Gastrocnemius medialis (tissue), 4 donors: ENCODE data around the gene METTL15. TPM values are rescaled to one million over a fixed set of nuclear protein-coding genes. Genes with fewer than 3 reads are reported as not detected.

Experiments used
- ATAC-seq, 2 donors: fragments of 150-250 bp; one replicate each; pipeline ENCODE4 v1.9.1; 2016
- DNase-seq, 2 donors: peaks; one replicate each; pipeline ENCODE4 v3.0.0-alpha.2; 2019
- H3K27ac ChIP-seq, 4 donors: fragments of 200-600 bp; sonication (generic); 1 replicate in 1 of 4; 2 replicates in 3 of 4; pipeline ENCODE4 v1.5.1; 2016 to 2018; ENCODE audit warnings: mild to moderate bottlenecking in 2 of 4, moderate library complexity in 1 of 4
- H3K27me3 ChIP-seq, 3 donors: fragments of 200-600 bp; sonication (generic) in 2 of 3; 1 replicate in 1 of 3; 2 replicates in 2 of 3; pipeline versions ENCODE4 v1.5.1 to v1.6.0; 2016 to 2019; ENCODE audit warnings: mild to moderate bottlenecking in 1 of 3, moderate library complexity in 1 of 3
- H3K36me3 ChIP-seq, 2 donors: fragments of 200-600 bp; sonication (generic) in 1 of 2; one replicate each; pipeline ENCODE4 v1.5.1; 2017 to 2018
- H3K4me1 ChIP-seq, 2 donors: fragments of 200-600 bp; sonication (generic) in 1 of 2; one replicate each; pipeline ENCODE4 v1.5.1; 2016 to 2017; ENCODE audit warnings: mild to moderate bottlenecking in 2 of 2
- H3K4me3 ChIP-seq, 4 donors: fragments of 200-600 bp; sonication (generic) in 3 of 4; 1 replicate in 1 of 4; 2 replicates in 3 of 4; pipeline ENCODE4 v1.5.1; 2016 to 2019; ENCODE audit warnings: mild to moderate bottlenecking in 2 of 4
- H3K9me3 ChIP-seq, 3 donors: fragments of 200-600 bp; sonication (generic) in 2 of 3; 1 replicate in 1 of 3; 2 replicates in 2 of 3; pipeline ENCODE4 v1.5.1; 2016 to 2019
- POLR2A ChIP-seq, 2 donors: fragments of 450-650 bp; IDR thresholded peaks; one replicate each; pipeline ENCODE4 v1.6.1; 2017; ENCODE audit warnings: antibody characterized with exemption in 2 of 2, mild to moderate bottlenecking in 2 of 2, moderate library complexity in 2 of 2
- in situ Hi-C, 4 donors: fragments of 200-750 bp; cut with MboI; loops; one replicate each; pipeline versions ENCODE4 v1.15.0 to v1.8.0; 2017; ENCODE audit warnings: low sequenced_read_pairs in 4 of 4
- intact Hi-C: fragments of 100-400 bp; cut with DNase I; formaldehyde crosslinking; loops from one replicate; pipeline ENCODE4 v1.15.1; 2023; ENCODE audit warnings: low total_unique reads
- total RNA-seq, 4 donors: library from RNA; depleted of rRNA; stranded (reverse); fragments of >200 nt; gene quantifications; one replicate each; pipeline versions ENCODE4 v1.1.0 to v1.2.3, GENCODE V29; 2016
- TF ChIP-seq, protein P1 (sequence below), 5 experiments: fragments of 450-650 bp in 3 of 5; fragments of 200-600 bp in 2 of 5; sonication (generic) in 2 of 5; IDR thresholded peaks in 4 of 5; conservative IDR thresholded peaks in 1 of 5; 1 replicate in 4 of 5; 2 replicates in 1 of 5; pipeline ENCODE4 v1.5.1; 2016 to 2019; ENCODE audit warnings: antibody characterized with exemption in 5 of 5, mild to moderate bottlenecking in 3 of 5, moderate library complexity in 3 of 5

The METTL15 gene
- total RNA-seq, 4 donors from 2014 or later: 4.5 to 15.5 (median 6.7) TPM

DNA sequence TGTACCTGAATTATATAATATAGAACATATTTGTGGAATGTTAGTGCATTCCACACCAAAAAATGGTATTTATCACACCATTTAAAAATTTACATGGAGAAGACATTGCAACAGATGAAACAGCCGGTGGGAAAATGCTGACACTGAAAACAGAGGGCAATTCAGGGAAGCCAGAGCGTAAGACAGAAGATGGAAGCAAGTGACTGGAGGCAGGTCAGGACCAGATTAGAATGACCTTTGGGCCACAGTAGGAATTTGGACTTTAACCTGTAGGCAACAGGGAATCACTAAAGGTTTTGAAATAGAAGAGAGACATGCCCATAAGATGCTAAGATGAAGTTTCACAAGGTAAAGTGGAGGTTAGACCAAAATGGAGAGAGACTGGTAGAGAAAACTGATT lies 60.5 kb downstream of the METTL15 start:
- Histone ChIP-seq H3K4me3 (no peak overlapping the region), H3K27me3 (no peaks in the 10 kb centered on the region), H3K4me1 (no peaks in the 10 kb centered on the region), H3K9me3 (no peaks in the 10 kb centered on the region), H3K36me3 (peaks cover 0 to 2% of the 10 kb centered on the region in 2 donors), H3K27ac (no peak overlapping the region)
- in situ Hi-C loops (no loop called here), intact Hi-C loops (no loop called here)
- ATAC-seq (no peak), DNase-seq (no peak)
- TF ChIP-seq, protein P1, sequence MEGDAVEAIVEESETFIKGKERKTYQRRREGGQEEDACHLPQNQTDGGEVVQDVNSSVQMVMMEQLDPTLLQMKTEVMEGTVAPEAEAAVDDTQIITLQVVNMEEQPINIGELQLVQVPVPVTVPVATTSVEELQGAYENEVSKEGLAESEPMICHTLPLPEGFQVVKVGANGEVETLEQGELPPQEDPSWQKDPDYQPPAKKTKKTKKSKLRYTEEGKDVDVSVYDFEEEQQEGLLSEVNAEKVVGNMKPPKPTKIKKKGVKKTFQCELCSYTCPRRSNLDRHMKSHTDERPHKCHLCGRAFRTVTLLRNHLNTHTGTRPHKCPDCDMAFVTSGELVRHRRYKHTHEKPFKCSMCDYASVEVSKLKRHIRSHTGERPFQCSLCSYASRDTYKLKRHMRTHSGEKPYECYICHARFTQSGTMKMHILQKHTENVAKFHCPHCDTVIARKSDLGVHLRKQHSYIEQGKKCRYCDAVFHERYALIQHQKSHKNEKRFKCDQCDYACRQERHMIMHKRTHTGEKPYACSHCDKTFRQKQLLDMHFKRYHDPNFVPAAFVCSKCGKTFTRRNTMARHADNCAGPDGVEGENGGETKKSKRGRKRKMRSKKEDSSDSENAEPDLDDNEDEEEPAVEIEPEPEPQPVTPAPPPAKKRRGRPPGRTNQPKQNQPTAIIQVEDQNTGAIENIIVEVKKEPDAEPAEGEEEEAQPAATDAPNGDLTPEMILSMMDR (IDR thresholded peaks at IDR 0.05 in 4 of 5, conservative IDR thresholded peaks at IDR 0.05 in 1 of 5): no peak
- no peak for TF ChIP-seq POLR2A (IDR thresholded peaks at IDR 0.05)

DNA sequence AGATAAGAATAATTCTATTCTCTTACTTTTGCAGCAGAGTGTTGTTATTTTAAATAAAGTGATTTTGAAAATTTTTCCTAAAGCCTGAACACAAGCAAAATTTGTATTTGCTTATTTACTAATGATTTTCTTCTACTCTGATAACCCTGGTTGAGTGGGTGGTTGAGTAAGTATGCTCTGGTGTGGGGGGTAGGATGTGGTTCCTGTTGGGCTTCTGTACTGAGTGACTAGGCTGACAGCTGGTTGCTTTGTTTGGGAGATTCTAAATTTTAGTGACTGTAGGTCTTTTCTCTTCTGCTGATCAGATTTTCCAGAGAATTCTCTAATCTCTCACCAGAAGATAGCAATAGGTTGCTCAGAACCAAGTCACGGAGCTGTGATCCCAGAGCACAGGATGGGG lies 61.6 kb downstream of the METTL15 start:
- TF ChIP-seq, protein P1 (IDR thresholded peaks at IDR 0.05 in 4 of 5, conservative IDR thresholded peaks at IDR 0.05 in 1 of 5): no peak
- TF ChIP-seq POLR2A (IDR thresholded peaks at IDR 0.05): no peak
- Histone ChIP-seq H3K4me1 (no peaks in the 10 kb centered on the region), H3K9me3 (no peaks in the 10 kb centered on the region), H3K4me3 (no peak overlapping the region), H3K36me3 (peaks cover 0 to 5% of the 10 kb centered on the region in 2 donors), H3K27me3 (no peaks in the 10 kb centered on the region), H3K27ac (no peak overlapping the region)
- ATAC-seq: no peak
- intact Hi-C loops (no loop called here), in situ Hi-C loops (no loop called here)
- DNase-seq: no peak

DNA sequence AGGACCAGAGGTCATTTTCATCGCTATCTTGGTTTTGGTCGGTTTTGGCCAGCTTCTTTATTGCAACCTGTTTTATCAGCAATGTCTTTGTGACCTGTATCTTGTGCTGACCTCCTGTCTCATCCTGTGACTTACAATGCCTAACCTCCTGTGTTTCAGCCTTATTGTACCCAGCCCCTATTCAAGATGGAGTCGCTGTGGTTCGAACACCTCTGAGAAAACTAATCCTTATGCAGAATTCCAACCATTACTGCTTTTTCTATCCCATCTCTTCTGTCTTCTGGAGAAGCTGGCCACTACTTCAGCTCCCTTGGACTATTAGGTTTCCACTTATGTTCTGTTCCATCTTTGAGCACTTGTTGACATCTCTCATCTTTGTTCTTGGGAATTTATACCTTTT lies 62.6 kb downstream of the METTL15 start:
- Histone ChIP-seq H3K27me3 (no peaks in the 10 kb centered on the region), H3K9me3 (no peaks in the 10 kb centered on the region), H3K36me3 (peaks cover 0 to 5% of the 10 kb centered on the region in 2 donors), H3K4me3 (no peak overlapping the region), H3K27ac (no peak overlapping the region), H3K4me1 (no peaks in the 10 kb centered on the region)
- DNase-seq: no peak
- in situ Hi-C loops (no loop called here), intact Hi-C loops (no loop called here)
- ATAC-seq: no peak
- TF ChIP-seq, protein P1 (IDR thresholded peaks at IDR 0.05 in 4 of 5, conservative IDR thresholded peaks at IDR 0.05 in 1 of 5): no peak
- TF ChIP-seq POLR2A (IDR thresholded peaks at IDR 0.05): no peak

DNA sequence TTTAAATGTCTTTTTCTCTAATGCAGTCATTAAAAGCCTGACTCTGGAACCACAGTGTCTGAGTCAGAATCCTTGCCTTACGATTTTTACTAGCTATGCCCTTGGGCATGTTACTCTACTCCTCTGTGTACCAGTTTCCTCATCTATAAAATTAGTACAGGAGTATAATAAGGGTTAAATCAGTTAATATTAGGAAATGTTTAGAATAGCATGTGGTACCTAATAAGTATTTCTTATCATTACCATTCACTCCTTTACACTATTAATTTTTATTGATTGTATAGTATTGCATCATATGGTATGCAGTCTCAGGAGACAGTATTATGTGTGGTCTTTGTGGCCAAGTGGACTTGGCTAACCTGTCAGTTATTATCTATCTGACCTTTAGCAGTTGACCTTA lies 68.2 kb downstream of the METTL15 start:
- H3K4me3 ChIP-seq: no peak overlapping the region
- no peaks in the 10 kb centered on the region for H3K9me3 ChIP-seq
- TF ChIP-seq POLR2A (IDR thresholded peaks at IDR 0.05): no peak
- TF ChIP-seq, protein P1 (IDR thresholded peaks at IDR 0.05 in 4 of 5, conservative IDR thresholded peaks at IDR 0.05 in 1 of 5): no peak
- H3K27me3 ChIP-seq: no peaks in the 10 kb centered on the region
- peaks cover 0 to 3% of the 10 kb centered on the region in 2 donors for H3K4me1 ChIP-seq
- ATAC-seq (no peak), DNase-seq (no peak)
- intact Hi-C loops: no loop called here
- peaks cover 0 to 5% of the 10 kb centered on the region in 2 donors for H3K36me3 ChIP-seq
- H3K27ac ChIP-seq: no peak overlapping the region
- in situ Hi-C loops: no loop called here

DNA sequence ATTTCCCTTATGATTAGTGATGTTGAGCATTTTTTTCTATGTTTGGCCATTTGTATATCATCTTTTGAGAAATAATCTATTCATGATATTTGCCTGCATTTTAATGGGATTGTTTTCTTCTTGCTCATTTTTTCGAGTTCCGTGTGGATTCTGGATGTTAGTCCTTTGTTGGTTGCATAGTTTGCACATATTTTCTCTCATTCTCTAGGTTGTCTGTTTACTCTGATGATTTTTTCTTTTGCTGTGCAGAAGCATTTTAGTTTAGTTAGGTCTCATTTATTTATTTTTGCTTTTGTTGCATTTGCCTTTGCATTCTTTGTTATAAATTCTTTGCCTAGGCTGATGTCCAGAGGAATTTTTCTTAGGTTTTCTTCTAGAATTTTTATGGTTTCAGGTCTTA lies 87.3 kb downstream of the METTL15 start:
- in situ Hi-C loops: no loop called here
- Histone ChIP-seq H3K27me3 (no peaks in the 10 kb centered on the region), H3K9me3 (no peaks in the 10 kb centered on the region), H3K36me3 (no peaks in the 10 kb centered on the region), H3K27ac (no peak overlapping the region), H3K4me3 (no peak overlapping the region), H3K4me1 (no peaks in the 10 kb centered on the region)
- DNase-seq: no peak
- intact Hi-C loops: no loop called here
- no peak for ATAC-seq
- TF ChIP-seq, protein P1 (IDR thresholded peaks at IDR 0.05 in 4 of 5, conservative IDR thresholded peaks at IDR 0.05 in 1 of 5): no peak
- no peak for TF ChIP-seq POLR2A (IDR thresholded peaks at IDR 0.05)
